Mesenchymal stem cell (in vitro differentiated cells and primary cell): ENCODE measurements around the gene NMBR.
"Not testable (repeated sequence)": the region's sequence is repeated elsewhere in the genome, so short reads cannot be mapped to it uniquely, and the experiment has no call there.

ENCODE experiments used
- DNase-seq: peaks from one replicate; pipeline ENCODE4 v3.0.0-alpha.2; 2013
- H2AFZ ChIP-seq: one replicate; pipeline ENCODE4 v1.6.1; 2013; ENCODE audit warnings: low read depth, mild to moderate bottlenecking, control low read depth, inconsistent platforms, low read length, moderate library complexity
- H2AK5ac ChIP-seq: 2 replicates; pipeline ENCODE4 v1.6.1; 2013; ENCODE audit warnings: low read length, moderate library complexity, mild to moderate bottlenecking, inconsistent platforms; ENCODE audit not compliant: severe bottlenecking
- H2BK120ac ChIP-seq: one replicate; pipeline ENCODE4 v1.6.1; 2013; ENCODE audit warnings: low read depth, mild to moderate bottlenecking, inconsistent platforms, low read length, moderate library complexity
- H2BK12ac ChIP-seq, 2 experiments: one replicate each; pipeline ENCODE4 v1.6.1; 2013; ENCODE audit warnings: inconsistent platforms in 2 of 2, low read length in 2 of 2, mild to moderate bottlenecking in 2 of 2, moderate library complexity in 2 of 2, control low read depth in 1 of 2
- H2BK15ac ChIP-seq: one replicate; pipeline ENCODE4 v1.6.1; 2013; ENCODE audit warnings: mild to moderate bottlenecking, low read depth, inconsistent platforms; ENCODE audit not compliant: poor library complexity, severe bottlenecking
- H2BK5ac ChIP-seq: 2 replicates; pipeline ENCODE4 v1.6.1; 2013; ENCODE audit warnings: low read depth, mild to moderate bottlenecking, low read length, control low read depth, inconsistent platforms; ENCODE audit not compliant: poor library complexity, severe bottlenecking
- H3K14ac ChIP-seq, 2 experiments: one replicate each; pipeline ENCODE4 v1.6.1; 2013; ENCODE audit warnings: inconsistent platforms in 2 of 2, low read length in 2 of 2, control low read depth in 1 of 2, mild to moderate bottlenecking in 1 of 2, moderate library complexity in 1 of 2
- H3K18ac ChIP-seq, 2 experiments: one replicate each; pipeline ENCODE4 v1.6.1; 2013; ENCODE audit warnings: inconsistent platforms in 2 of 2, low read length in 2 of 2, control low read depth in 1 of 2, low read depth in 1 of 2, mild to moderate bottlenecking in 1 of 2
- H3K23ac ChIP-seq, 2 experiments: one replicate each; pipeline ENCODE4 v1.6.1; 2013; ENCODE audit warnings: inconsistent platforms in 2 of 2, low read length in 2 of 2, mild to moderate bottlenecking in 2 of 2, moderate library complexity in 2 of 2, control low read depth in 1 of 2
- H3K27ac ChIP-seq: 2 replicates; pipeline ENCODE4 v1.5.1; 2013; ENCODE audit warnings: mild to moderate bottlenecking, moderate library complexity, low read length, control low read depth, inconsistent platforms; ENCODE audit not compliant: poor library complexity, severe bottlenecking
- H3K27me3 ChIP-seq, 2 experiments: 2 replicates each; pipeline versions ENCODE4 v1.6.1 to v1.7.0; 2013; ENCODE audit warnings: low read length in 2 of 2, mild to moderate bottlenecking in 2 of 2, moderate library complexity in 2 of 2, control low read depth in 1 of 2, inconsistent platforms in 1 of 2; ENCODE audit not compliant: control insufficient read depth in 1 of 2, insufficient read depth in 1 of 2
- H3K36me3 ChIP-seq, 2 experiments: 2 replicates each; pipeline versions ENCODE4 v1.6.1 to v1.7.0; 2013; ENCODE audit warnings: low read length in 2 of 2, control low read depth in 1 of 2, inconsistent platforms in 1 of 2, low read depth in 1 of 2, mild to moderate bottlenecking in 1 of 2; ENCODE audit not compliant: insufficient read depth in 2 of 2, control insufficient read depth in 1 of 2
- H3K4ac ChIP-seq, 2 experiments: one replicate each; pipeline ENCODE4 v1.6.1; 2013; ENCODE audit warnings: inconsistent platforms in 2 of 2, low read length in 2 of 2, mild to moderate bottlenecking in 2 of 2, moderate library complexity in 2 of 2, control low read depth in 1 of 2, low read depth in 1 of 2
- H3K4me1 ChIP-seq: 2 replicates; pipeline ENCODE4 v1.6.1; 2013; ENCODE audit warnings: low read depth, low read length, control low read depth; ENCODE audit not compliant: control insufficient read depth, insufficient read depth
- H3K4me2 ChIP-seq: 2 replicates; pipeline ENCODE4 v1.6.1; 2013; ENCODE audit warnings: low read length, mild to moderate bottlenecking, inconsistent platforms; ENCODE audit not compliant: poor library complexity, severe bottlenecking
- H3K4me3 ChIP-seq, 2 experiments: 2 replicates each; pipeline versions ENCODE4 v1.5.1 to v1.7.0; 2013; ENCODE audit warnings: low read length in 2 of 2, mild to moderate bottlenecking in 2 of 2, control low read depth in 1 of 2, low read depth in 1 of 2; ENCODE audit not compliant: insufficient read depth in 1 of 2
- H3K79me1 ChIP-seq: replicated peaks from 2 replicates; pipeline ENCODE4 v1.6.1; 2013; ENCODE audit warnings: mild to moderate bottlenecking, control low read depth, low read length, inconsistent platforms; ENCODE audit not compliant: poor library complexity, severe bottlenecking
- H3K9ac ChIP-seq: 2 replicates; pipeline ENCODE4 v1.7.0; 2013; ENCODE audit warnings: mild to moderate bottlenecking, low read length, moderate library complexity
- H3K9me3 ChIP-seq: 2 replicates; pipeline ENCODE4 v1.7.0; 2013; ENCODE audit warnings: mild to moderate bottlenecking, low read length; ENCODE audit not compliant: control insufficient read depth
- H4K8ac ChIP-seq: one replicate; pipeline ENCODE4 v1.6.1; 2013; ENCODE audit warnings: inconsistent platforms, mild to moderate bottlenecking, low read length, moderate library complexity
- H4K91ac ChIP-seq: one replicate; pipeline ENCODE4 v1.6.1; 2013; ENCODE audit warnings: mild to moderate bottlenecking, low read length, inconsistent platforms
- WGBS: methylation state at CpG from one replicate; pipeline ENCODE4 v1.1.7; 2013; ENCODE audit warnings: mixed read lengths; 5-methylcytosine and 5-hydroxymethylcytosine counted together

The NMBR gene

DNA sequence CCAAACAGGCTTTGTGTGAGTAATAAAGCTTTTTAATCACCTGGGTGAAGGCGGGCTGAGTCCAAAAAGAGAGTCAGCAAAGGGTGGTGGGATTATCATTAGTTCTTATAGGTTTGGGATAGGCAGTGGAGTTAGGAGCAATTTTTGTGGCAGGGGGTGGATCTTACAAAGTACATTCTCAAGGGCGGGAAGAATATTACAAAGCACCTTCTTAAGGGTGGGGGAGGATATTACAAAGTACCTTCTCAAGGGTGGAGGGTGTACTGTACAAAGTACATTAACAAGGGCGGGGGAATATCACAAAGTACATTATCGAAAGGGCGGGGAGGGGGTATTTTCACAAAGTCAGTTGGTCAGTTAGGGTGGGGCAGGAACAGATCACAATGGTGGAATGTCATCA is 42.1 kb downstream of the NMBR start:
- not testable (repeated sequence) for H4K8ac ChIP-seq, H3K18ac ChIP-seq, H3K9ac ChIP-seq, H2AK5ac ChIP-seq, H3K9me3 ChIP-seq, H3K36me3 ChIP-seq, H4K91ac ChIP-seq, H2BK120ac ChIP-seq, DNase-seq, H3K4me2 ChIP-seq, H2BK5ac ChIP-seq, H2AFZ ChIP-seq, H2BK12ac ChIP-seq, H3K23ac ChIP-seq, H2BK15ac ChIP-seq, H3K4ac ChIP-seq, H3K14ac ChIP-seq, H3K4me3 ChIP-seq, H3K27me3 ChIP-seq, H3K79me1 ChIP-seq, H3K4me1 ChIP-seq, H3K27ac ChIP-seq
- 95% methylated on average over 5 of the region's 5 CpGs for WGBS

DNA sequence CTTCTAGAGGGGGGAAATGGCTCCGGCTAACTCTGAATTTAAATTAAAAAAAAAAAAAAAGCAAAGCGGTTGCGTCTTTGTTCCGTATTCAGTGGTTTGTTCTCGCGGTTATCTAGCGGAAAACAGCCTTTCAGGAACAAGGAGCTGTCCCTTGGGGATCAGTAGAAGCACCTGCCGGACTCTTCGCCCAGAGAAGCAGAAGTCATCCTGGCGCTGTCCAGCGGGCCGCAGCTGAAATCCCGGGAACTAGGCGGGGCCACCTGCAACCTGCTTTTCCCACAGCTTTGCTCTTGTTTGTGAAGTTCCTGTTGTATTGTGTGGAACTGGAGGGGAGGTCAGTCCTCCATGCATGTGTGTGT is 58.1 kb downstream of the NMBR start:
- H3K9ac ChIP-seq, result no peak overlapping the region
- no peak overlapping the region for H4K8ac ChIP-seq
- H3K23ac ChIP-seq, result no peak overlapping the region
- H4K91ac ChIP-seq, result no peak overlapping the region
- no peak overlapping the region for H2AK5ac ChIP-seq
- no peak overlapping the region for H2BK15ac ChIP-seq
- no peak overlapping the region for H2BK120ac ChIP-seq
- H3K4me1 ChIP-seq, result peaks cover 6% of the 10 kb centered on the region
- H3K27ac ChIP-seq, result no peak overlapping the region
- no peak overlapping the region for H2BK5ac ChIP-seq
- peak; percentile 50 for DNase-seq
- peaks cover 8 to 19% of the 10 kb centered on the region in 2 experiments for H3K27me3 ChIP-seq
- no peak overlapping the region for H3K18ac ChIP-seq
- H3K79me1 ChIP-seq, result no peaks in the 10 kb centered on the region
- no peak overlapping the region for H2AFZ ChIP-seq
- no peak overlapping the region for H2BK12ac ChIP-seq
- no peaks in the 10 kb centered on the region for H3K9me3 ChIP-seq
- H3K36me3 ChIP-seq, result no peaks in the 10 kb centered on the region
- 7% methylated on average over 13 of the region's 14 CpGs for WGBS
- no peak overlapping the region for H3K14ac ChIP-seq
- H3K4me2 ChIP-seq, result peak overlapping the region; percentile 23
- H3K4ac ChIP-seq, result no peak overlapping the region
- peak overlapping the region in 1 of 2 experiments; percentile 58 for H3K4me3 ChIP-seq

DNA sequence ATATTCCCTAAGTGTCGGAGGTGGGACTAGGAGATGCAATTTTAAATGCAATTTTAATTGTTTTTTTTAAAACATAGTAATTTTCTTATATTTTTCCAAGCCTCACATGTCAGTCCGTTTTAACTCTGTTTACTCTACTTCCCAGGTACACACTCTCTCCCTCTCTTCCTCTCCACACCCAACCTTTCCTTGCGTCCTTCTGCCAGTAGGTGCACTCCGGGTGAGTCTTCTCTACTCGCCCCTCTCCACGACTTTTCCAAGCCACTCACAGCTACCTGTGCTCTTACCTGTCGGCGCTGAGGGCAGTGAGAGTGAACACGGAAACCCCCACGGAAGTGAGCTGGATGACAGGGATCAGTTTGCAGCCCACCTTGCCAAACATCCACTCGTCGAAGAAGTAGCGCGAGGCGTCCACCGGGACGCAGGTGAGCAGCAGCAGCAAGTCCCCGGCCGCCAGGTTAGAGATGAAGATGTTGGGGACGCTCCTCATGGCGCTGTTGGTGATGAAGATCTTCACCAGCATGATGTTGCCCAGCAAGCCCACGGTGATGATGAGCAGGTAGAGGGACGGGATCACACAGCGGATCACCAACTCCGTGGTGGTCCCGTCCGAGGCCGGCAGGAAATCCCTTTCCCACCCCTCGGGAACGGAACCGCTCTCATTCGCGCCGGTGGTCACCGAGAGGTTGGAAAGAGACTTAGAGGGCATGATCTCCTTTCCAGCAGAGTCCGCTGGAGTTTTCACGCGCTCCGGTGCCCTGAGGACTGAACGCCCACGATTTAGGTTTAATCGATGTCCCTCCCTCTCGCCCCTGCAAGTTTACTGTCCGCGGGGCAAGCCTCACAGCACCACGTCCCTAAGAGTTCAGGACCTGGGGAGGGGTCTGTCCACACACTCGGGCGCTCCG is 58.7 kb downstream of the NMBR start:
- Histone ChIP-seq H3K27me3 (peaks cover 8 to 19% of the 10 kb centered on the region in 2 experiments), H3K23ac (peak overlapping the region in 1 of 2 experiments; percentile 57), H3K9me3 (no peaks in the 10 kb centered on the region), H3K4me1 (peaks cover 6% of the 10 kb centered on the region), H2BK12ac (no peak overlapping the region), H3K14ac (no peak overlapping the region), H3K4me2 (peak overlapping the region; percentile 23), H2AFZ (no peak overlapping the region), H3K4ac (no peak overlapping the region), H3K36me3 (no peaks in the 10 kb centered on the region), H3K79me1 (no peaks in the 10 kb centered on the region), H2BK15ac (no peak overlapping the region), H2BK120ac (no peak overlapping the region), H3K18ac (no peak overlapping the region), H4K8ac (no peak overlapping the region), H3K4me3 (peak overlapping the region in 1 of 2 experiments; percentile 58), H2BK5ac (no peak overlapping the region), H3K9ac (no peak overlapping the region), H4K91ac (no peak overlapping the region), H3K27ac (no peak overlapping the region), H2AK5ac (no peak overlapping the region)
- WGBS, result 55% methylated on average over 47 of the region's 49 CpGs
- no peak for DNase-seq

DNA sequence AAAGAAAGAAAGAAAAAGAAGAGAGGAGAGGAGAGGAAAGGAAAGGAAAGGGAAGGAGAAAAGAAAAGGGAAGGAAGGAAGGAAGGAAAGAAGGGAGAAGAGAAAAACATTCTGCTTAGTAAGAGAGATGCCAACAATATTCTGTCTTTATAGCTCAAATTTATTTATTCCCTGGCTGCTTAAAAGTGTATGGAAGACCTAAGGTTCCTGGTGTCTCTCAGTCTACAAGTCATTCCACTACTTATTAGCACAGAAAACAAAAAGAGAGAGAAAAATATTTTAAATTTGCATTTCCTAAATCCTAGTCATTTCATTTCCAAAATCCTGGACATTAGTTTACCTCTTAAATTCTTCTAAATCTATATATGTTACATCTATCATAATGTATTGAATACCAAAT is 67.8 kb downstream of the NMBR start:
- no peak overlapping the region for H3K14ac ChIP-seq
- H2BK12ac ChIP-seq, result no peak overlapping the region
- no peaks in the 10 kb centered on the region for H3K79me1 ChIP-seq
- H3K4me3 ChIP-seq, result no peak overlapping the region
- H4K91ac ChIP-seq, result no peak overlapping the region
- no peaks in the 10 kb centered on the region for H3K27me3 ChIP-seq
- H3K36me3 ChIP-seq, result no peaks in the 10 kb centered on the region
- H3K18ac ChIP-seq, result no peak overlapping the region
- H4K8ac ChIP-seq, result no peak overlapping the region
- no peak overlapping the region for H3K9ac ChIP-seq
- no peak for DNase-seq
- no peak overlapping the region for H2AFZ ChIP-seq
- no peak overlapping the region for H3K27ac ChIP-seq
- H3K23ac ChIP-seq, result no peak overlapping the region
- H3K4me2 ChIP-seq, result no peak overlapping the region
- H3K4me1 ChIP-seq, result no peaks in the 10 kb centered on the region
- H2AK5ac ChIP-seq, result no peak overlapping the region
- no peak overlapping the region for H2BK5ac ChIP-seq
- H3K4ac ChIP-seq, result no peak overlapping the region
- H2BK120ac ChIP-seq, result no peak overlapping the region
- no peak overlapping the region for H2BK15ac ChIP-seq
- H3K9me3 ChIP-seq, result no peaks in the 10 kb centered on the region
